ENCODE results near the gene DACT2.

The DACT2 gene

GRCh38 chr6:168309183-168309582, 10.4 kb downstream of the DACT2 start:
- no peak for TF ChIP-seq GATA1 (IDR thresholded peaks at IDR 0.05; ENCODE audit: low read depth, low read length)
- TF ChIP-seq POLR2A (IDR thresholded peaks at IDR 0.05; ENCODE audit: low read length): no peak
- no peak for DNase-seq

- no peak for DNase-seq
- TF ChIP-seq POLR2A (IDR thresholded peaks at IDR 0.05; ENCODE audit: low read length): no peak
- no peak for TF ChIP-seq GATA1 (IDR thresholded peaks at IDR 0.05; ENCODE audit: low read depth, low read length)
These were observed 11.0 kb downstream of the DACT2 start for GRCh38 chr6:168308390-168309144.

- no peak for DNase-seq
- TF ChIP-seq POLR2A (IDR thresholded peaks at IDR 0.05; ENCODE audit: low read length) (no peak), GATA1 (IDR thresholded peaks at IDR 0.05; ENCODE audit: low read depth, low read length) (no peak)
These were observed 11.9 kb downstream of the DACT2 start for GRCh38 chr6:168307695-168308021.

- TF ChIP-seq GATA1 (IDR thresholded peaks at IDR 0.05; ENCODE audit: low read depth, low read length) (no peak), POLR2A (IDR thresholded peaks at IDR 0.05; ENCODE audit: low read length) (no peak)
These were observed 12.4 kb downstream of the DACT2 start for GRCh38 chr6:168307015-168307694.

GRCh38 chr6:168305863-168306262, 13.7 kb downstream of the DACT2 start:
- DNase-seq: no peak
- TF ChIP-seq POLR2A (IDR thresholded peaks at IDR 0.05; ENCODE audit: low read length): no peak
- TF ChIP-seq GATA1 (IDR thresholded peaks at IDR 0.05; ENCODE audit: low read depth, low read length): no peak

More at GRCh38 chr6:168307015-168307694, 12.4 kb downstream of the DACT2 start:
- no peak for DNase-seq

GRCh38 chr6:168305096-168305749, 14.4 kb downstream of the DACT2 start:
- TF ChIP-seq POLR2A (IDR thresholded peaks at IDR 0.05; ENCODE audit: low read length) (no peak), GATA1 (IDR thresholded peaks at IDR 0.05; ENCODE audit: low read depth, low read length) (no peak)
- DNase-seq: no peak

GRCh38 chr6:168304752-168305015, 14.9 kb downstream of the DACT2 start:
- no peak for DNase-seq
- TF ChIP-seq GATA1 (IDR thresholded peaks at IDR 0.05; ENCODE audit: low read depth, low read length) (no peak), POLR2A (IDR thresholded peaks at IDR 0.05; ENCODE audit: low read length) (no peak)

- TF ChIP-seq POLR2A (IDR thresholded peaks at IDR 0.05; ENCODE audit: low read length) (no peak), GATA1 (IDR thresholded peaks at IDR 0.05; ENCODE audit: low read depth, low read length) (no peak)
- DNase-seq: no peak
These were observed 15.4 kb downstream of the DACT2 start for GRCh38 chr6:168303982-168304751.

- TF ChIP-seq POLR2A (IDR thresholded peaks at IDR 0.05; ENCODE audit: low read length): no peak
- peak; percentile 75 to 78 for DNase-seq
These were observed 17.0 kb downstream of the DACT2 start for GRCh38 chr6:168302534-168302933.

GRCh38 chr6:168301648-168302398, 17.8 kb downstream of the DACT2 start:
- TF ChIP-seq GATA1 (IDR thresholded peaks at IDR 0.05; ENCODE audit: low read depth, low read length) (no peak), POLR2A (IDR thresholded peaks at IDR 0.05; ENCODE audit: low read length) (no peak)
- DNase-seq: no peak

- no peak for TF ChIP-seq GATA1 (IDR thresholded peaks at IDR 0.05; ENCODE audit: low read depth, low read length)
- no peak for TF ChIP-seq POLR2A (IDR thresholded peaks at IDR 0.05; ENCODE audit: low read length)
These were observed 18.5 kb downstream of the DACT2 start for GRCh38 chr6:168300975-168301647.

GRCh38 chr6:168299541-168300511, 19.8 kb downstream of the DACT2 start:
- no peak for TF ChIP-seq POLR2A (IDR thresholded peaks at IDR 0.05; ENCODE audit: low read length)
- TF ChIP-seq GATA1 (IDR thresholded peaks at IDR 0.05; ENCODE audit: low read depth, low read length): no peak
- no peak for DNase-seq

More at GRCh38 chr6:168300975-168301647, 18.5 kb downstream of the DACT2 start:
- no peak for DNase-seq
